Hematopoietic multipotent progenitor cell (in vitro differentiated cells): ENCODE data around the gene MNT. TPM values are rescaled to one million over a fixed set of nuclear protein-coding genes. Genes with fewer than 3 reads are reported as not detected.

Experiments used
- DNase-seq, 3 donors: peaks; one replicate each; pipeline ENCODE4 v3.0.0-alpha.2; 2011 to 2015; ENCODE audit warnings: low read depth in 2 of 3, low spot score in 2 of 3
- total RNA-seq: library from RNA; depleted of rRNA; stranded (reverse); fragments of >200 nt; gene quantifications from one replicate; pipeline ENCODE4 v1.2.3, GENCODE V29; 2012

Gene MNT
- total RNA-seq, 1 donor, result 23.4 TPM

DNA sequence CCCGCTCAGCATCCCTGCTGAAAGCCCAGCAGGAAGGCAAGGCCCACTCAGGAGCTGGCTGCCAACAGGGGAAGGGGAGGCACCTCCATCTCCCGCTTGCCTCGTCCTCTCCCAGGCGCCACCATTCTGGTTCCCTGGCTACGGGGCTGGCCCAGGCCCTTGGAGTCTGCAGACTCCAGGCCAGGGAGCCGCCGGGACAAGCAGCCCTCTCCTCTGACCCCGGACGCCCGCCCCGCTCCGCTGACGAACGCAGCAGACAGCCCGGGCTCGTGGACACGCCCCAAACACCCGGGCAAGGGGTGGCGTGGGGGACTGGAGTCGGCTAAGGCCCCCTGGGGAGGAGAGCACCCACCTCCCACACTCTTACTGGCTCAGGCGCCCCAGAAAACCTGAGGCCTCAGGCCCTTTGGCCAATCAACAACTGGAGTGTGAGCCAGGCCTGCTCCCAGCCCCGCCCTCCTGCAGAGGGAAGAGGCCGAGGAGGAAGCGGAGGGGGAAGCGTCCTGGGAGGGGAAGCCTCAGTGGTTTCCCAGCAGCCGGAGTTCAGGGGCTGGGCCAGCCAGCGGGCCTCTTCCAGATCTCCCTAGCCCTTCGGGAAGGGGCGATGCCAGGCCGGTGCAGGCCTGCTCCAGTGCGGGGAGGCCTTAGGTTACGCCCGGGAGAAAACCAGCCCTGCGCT is 4.2 kb downstream of the MNT start:
- peak in 2 of 3 donors; percentile 82 to 89 for DNase-seq

DNA sequence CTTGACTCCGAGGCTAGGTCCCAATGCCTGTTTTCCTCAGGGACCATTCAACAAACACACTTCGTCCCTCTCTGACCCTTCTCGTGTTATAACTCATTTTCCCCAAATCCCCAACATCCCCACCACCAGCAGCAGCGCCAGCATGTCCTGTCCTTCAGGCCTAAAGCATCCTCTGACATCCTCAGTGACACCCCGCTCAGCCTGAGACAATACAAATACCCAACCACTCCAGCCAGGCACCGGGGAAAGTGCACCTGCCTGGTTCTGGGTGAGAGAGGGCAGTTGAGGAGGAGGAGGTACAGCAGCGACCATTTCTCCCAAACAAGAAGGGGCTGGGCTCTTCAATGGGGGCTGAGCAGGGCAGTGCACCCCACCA is 4.7 kb downstream of the MNT start:
- DNase-seq, result no peak

DNA sequence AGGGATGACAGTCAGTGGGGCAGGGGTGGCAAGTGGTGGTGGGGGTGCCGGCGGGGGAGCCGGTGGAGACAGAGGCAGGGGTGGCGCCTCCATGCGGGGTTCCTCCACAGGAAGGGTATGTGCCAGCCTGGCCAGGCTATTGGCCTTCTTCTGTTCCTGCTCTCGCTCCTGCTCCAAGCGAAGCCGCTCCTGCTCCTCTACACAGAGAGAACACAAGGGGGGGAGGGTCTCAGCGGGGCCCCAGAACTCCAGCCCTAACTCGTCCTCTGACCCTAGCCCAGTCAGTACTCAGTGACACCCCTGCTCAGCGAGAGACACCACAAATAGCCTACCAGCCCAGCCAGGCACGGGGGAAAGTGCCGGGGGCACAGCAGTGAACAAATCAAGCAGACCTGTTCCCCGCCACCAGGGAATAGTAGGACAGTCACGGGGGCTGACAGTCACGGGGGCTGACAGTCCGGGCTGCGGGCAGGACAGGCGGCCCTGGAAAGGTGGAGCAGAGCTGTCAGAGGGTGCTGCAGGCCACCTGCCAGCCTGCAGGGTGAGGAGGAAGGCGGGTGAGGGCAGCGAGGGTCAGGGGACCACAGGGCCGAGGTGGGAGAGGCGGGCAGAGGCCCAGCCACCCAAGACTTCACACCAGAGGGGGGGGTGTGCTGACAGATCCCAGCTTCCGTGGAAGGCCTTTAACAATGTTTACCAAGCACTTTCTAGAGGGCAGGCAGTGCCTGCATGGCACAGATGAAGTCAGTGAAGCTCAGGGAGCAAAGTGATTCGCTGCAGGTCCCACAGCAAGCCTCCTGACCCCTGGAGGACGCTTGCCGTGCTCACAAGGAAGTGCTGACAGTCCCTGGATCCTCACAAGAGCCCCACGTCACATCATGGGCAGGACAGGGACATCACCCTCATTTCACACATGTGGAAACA is 5.3 kb downstream of the MNT start:
- no peak for DNase-seq

DNA sequence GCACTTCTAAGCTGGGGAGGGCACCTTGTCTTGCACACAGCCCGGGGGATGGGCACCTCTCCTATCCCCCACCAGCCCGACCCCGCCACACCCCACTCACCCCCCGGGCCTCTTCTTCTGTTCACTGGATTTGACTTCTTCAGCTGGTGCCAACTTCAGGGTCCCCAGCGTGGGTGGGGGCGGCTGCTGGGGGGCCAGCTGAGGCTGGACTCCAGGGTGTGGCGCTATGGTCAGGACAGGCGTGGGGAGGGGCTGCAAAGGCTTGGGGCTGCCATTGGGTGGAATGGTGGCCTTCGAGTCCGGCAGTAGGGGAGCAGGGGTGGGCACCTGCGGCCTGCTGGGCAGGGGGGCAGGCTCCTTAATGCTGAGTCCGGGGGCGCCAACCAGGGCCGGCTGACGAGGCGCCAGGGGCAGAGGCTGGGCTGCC is 6.1 kb downstream of the MNT start:
- no peak for DNase-seq

DNA sequence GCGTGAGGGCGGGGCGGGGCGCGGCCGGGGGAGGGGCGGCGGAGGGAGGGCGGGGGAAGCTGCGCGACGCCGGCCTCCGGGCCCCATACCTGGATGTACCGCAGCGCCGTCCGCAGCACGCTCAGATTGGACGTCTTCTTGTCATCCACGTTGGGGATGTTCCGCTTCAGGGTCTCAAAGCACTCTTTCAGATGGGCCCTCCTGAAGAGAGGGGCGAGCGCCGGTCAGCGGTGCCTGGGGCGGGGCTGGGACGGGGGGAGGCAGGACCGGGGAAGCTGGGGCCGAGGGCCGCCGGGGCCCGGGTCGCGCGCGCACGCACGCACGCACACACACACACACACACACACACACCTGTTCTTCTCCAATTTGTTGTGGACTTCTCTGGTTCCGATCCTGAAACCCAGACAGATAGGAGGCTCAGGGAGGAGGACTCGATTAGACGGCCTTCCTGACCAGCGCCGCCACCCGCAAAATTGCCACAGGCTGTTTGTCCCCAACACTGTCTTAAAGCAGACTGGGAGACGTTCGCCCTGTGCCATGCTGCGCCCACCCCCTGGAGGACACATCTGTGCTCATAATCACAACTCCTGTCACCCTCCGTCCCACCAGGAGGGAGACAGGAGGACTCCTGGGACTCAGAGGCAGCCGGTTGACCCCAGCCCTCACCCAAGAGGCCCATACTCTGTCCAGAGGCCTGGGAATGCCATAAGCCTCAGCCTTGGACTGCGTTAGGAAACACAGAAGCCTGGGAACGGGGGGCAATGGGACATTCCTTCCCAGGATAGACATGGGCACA is 6.7 kb downstream of the MNT start:
- no peak for DNase-seq

DNA sequence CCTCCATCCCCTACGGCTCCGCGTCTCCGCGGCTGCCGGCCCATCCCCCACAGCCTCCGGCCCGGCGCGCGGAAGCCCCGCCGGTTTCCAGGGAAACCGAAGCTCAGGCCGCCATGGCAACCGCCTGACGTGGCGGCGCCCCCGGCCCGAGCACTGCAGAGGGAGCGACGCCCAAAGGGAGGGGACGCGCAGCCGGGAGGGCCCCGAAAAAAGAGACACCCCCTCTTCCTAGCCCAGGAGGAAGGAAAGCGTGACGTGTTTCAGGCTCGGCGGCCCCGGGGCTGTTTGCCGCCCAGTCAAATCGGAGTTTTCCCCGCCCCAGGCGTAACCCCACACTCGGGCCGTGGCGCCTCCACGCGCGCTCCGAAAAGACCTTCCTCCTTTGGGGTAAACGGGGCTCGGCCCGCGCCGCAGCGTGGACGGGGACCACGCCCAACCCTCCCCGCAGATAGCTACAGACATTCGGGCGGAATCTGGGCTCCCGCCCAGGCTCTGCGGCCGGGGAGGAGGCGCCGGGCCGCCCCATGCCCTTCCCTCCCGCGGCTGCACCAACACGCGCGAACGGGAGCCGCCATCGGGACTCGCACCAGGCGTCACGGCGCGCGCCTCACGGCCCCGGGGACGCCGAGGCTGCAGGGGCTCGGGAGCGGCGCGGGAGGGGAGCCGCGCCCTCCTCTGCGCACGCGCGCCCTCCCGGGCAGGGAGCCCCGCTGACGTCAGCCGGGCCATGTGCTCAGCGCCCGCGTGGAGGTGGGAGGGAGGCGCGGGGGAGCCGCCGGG is 7.5 kb downstream of the MNT start:
- DNase-seq, result peak; percentile 84 to 90 (median 88)

DNA sequence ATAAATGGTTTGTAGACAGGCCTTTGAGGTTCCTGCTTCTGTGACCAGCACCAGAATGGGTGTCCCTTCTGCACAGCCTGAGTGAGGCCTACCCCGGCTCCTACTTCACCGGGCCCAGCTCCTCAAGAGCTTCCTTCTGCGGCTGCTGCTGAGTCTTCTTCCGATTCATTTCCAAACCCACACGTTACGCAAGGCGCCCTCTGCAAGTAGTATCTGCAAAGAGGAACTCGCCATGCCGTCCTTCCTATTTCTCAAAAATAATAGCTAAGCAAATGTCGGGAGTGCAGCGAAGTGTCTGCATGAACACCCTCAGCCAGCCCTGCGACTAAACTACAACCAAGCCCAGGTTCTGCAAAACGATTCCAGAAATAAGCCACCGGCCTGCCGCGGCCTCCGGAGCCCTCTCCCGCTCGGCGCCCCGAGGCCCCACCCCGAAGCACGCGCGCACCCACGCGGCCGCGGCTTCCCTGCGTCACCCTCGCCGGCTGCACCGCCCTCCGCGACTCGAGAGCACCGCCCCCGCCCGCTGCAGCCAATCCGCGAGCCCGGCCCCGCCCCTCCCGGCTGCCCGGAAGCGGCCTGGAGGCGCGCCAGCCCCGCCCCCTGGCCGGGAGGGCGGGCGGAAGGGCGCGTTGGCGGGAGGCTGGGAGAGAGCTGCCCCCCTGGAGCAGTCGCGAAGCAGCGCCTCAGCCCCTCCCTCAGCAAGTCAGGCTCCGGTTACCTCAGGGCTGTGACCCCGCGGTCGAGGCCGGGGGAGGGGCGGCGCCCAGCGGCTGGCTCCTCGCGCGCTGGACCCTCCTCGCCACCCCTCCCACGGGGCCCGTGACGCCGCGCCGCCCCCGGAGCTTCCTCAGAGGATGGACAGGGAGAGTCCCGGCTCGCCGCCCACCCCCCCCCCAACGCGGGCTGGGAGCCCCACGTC is 8.3 kb downstream of the MNT start:
- peak; percentile 88 to 96 (median 93) for DNase-seq

DNA sequence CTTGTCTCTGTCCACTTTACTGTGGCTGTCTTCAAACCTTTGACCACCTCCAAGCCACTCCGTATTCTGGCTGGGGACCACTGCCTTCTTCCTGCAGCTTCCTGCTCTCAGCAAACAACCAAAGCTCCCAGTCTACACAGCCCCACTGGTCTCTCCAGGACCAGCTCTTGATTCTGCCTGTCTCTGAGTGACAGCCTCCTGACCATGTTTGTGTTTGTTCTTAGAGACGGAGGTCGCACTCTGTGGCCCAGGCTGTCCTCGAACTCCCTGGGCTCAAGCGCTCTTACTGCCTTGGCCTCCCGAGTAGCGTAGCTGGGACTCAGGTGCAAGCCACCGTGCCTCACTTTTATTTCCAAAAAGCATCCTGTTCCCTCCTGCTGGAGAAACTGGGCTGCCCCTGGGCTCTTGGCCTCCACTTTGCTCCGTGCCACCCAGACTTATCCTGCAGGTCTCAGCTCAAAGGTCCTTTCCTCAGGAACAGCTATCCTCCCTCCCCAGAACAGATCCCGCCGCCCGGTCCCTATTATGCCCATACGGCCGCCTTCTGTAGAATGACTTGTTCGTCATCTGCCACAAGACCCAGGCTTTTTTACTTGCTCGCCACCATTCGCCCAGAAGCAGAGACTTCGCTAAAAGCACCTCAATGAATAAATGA is 9.1 kb downstream of the MNT start:
- no peak for DNase-seq

DNA sequence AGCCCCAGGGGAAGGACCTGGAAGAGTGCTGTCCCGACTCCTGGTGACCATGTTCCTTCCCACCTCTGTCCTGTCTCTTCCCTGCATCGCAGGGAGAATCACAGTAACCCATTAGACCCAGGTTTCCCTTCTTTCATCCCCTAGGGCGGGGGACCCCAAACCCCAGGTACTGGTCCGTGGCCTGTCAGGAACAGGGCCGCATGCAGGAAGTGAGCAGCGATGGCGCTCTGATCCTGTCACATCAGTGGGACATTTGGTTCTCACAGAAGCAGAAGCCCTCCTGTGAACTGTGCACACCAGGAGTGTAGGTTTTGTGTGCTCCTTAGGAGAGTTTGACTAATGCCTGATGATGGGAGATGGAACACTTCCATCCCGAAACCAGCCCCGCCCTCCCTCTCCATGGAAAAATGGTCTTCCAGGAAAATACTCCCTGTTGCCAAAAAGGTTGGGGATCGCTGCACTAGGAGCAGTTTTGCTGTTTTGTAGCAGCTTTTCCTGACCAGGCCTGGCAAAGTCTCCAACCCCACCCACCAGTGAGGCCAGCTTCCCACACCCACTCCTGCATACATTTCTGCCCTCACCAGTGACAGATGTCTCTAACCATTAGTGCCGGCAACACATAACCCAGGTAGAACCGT is 10.5 kb downstream of the MNT start:
- no peak for DNase-seq

DNA sequence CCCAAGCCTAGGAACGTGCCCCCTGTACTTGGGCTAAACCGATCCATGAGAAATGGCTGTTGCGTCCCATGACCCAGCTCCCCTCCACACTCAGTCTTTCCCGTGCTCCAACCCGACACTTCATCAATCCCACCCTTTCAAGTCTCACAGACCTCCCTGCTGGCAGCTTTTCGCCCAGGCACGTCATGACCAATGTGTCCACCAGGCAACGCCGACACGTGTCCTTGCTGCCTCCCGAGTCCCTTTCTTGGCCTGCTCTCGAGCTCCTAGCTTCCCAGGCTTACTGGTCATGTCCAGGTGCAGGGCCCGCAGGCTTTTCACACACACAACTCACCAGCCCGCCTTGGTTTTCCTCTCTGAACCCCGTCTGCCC is 12.2 kb downstream of the MNT start:
- DNase-seq, result peak in 1 of 3 donors; percentile 28

DNA sequence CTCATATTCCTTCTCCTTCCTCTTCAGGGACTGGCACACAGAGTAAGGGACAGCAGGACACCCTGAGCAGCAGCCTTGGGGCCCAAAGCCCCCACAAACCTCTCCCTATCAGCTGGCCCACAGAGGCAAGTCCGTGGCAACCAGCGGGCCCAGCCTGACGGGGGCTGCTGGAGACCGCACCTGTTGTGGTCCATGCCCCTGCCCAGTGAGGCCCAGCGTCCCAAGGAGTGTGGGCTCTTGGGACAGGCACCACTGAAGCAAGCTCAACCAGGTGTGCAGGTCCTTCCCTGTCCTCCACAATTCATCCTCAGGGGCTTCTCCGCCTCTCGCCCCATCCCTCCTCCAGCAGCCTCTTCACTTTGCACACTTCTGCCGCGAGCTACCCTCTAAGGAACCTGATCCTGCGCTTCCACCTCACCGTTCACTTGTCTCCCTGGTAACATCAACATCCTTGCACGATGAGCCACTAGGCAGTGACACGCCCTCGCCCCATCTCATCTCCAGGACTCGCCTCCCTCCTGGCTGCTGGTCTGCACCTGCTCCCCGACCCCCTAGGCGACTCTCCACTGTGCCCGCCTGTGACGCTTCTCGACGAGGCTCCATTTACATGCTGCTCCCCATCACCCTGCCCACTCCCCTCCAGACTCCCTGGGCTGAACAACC is 12.7 kb downstream of the MNT start:
- DNase-seq, result no peak

DNA sequence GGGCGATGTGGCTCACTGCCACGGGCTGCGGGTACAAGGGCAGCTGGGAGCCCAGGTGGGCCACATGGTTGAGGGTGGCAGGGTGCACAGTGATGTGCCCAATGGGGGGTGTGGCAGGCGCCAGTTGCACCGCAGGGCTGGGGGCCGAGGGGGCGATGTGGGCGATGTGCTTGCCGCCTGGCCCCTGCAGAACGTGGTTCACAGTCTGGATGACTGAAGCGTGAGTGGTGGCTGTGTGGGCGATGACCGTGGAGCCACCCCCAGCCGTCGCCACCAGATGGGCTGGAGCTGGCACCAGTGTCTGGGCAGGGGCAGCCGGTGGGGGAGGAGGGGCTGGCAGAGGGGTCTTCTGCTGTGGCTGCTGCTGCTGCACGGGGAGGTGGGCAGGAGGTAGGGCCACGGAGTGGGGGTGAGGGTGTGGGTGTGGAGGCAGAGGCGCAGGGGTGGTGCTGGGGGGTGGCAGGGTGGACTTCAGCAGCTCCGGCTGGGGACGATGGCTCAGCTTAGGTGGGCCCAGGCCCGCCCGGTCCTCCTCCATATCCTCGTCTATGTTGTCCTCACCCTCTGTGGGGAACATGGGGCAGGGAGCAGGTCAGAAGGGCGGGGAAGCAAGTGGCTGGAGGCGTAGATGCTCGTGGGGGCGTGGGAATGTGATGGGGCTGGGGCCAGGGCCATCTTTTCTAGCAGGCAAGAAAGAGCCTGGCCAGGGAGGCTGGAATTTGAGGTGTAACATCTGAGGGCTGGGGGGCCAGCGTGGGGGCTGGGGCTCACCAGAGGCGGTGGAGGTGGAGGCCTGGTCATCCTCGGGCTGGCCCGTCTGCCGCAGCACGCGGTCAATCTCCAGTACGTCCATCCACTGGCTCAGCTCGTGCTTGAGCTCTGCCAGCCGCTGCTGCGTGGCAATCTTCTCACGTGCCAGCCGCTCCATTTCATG is 13.5 kb downstream of the MNT start:
- no peak for DNase-seq

DNA sequence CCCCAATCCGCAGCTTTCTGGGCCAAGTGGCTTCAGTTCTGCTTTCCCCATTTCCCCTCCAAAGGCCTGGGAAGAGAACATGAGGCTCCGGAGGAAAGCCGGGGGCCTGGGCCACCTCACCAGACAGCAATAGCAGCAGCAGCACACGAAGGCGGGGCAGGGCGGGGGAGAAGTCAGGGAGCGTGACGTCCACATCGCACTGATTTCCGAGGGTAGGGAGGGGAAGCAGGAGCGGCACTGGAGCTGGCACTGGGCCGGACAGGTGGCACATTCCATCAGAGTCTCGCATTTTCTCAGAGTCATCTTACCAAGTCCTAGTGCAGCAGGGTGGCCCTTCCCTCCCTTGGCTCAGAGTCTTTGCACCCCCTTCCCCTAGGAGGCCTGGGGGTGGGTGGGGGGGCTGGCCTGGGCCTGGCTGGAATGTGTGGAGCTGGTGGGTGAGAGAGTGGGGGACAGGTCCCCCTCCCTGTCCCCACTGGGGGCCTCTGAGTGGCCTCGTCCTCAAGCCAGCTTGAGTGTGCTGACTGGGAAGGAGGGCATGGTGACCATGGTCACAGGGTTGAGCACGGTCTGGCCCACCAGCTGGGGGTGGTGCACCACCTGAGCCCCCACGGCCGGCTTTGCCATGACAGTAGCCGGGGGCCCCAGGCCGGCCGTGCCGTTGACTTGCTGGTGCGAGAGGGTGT is 14.3 kb downstream of the MNT start:
- no peak for DNase-seq

DNA sequence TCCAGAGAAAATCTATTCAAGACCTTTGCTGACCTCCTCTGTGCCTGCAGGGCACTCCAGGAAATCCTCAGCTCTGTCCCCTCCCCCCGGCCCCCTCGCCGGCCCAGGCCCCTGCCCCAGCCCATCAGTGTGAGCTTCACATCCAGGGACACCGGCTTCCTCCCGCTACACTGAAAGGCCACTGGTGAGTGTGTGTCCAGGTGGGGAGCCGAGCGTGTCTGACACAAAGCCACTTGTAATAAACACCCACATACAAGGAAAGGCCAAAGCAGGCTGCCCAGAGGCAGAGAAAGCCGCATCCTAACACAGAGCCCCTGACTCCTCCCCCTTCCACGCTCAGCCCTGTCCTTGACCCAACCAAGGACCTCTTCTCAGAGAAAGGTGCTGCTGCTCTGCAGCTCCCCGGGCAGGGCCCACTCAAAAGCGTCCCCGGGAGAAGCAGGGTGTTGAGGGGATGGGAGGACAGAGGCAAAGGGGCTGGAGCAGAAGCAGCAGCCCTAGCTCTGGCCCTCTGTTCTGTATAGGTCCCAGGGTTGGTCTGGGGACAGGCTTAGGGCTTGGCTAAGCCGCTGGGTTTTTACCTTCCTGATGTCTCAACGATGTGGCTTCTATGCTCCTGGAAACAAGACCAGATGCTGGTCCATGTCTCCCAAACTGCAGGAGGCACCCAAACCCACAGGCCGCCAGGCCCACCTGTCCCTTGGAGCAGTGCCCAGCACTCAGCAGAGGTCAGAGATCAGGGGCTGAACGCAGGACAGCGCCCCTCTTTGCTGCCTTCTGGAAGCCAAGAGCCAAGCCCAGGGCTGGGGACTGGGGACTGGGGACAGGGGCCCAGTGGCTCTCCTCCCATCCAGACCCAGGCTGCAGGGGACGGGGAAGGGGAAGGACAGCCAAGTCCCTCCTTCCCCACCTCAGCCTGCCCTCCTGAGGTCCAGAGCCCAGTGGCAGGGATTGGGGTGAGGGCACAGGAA is 15.3 kb downstream of the MNT start:
- no peak for DNase-seq
